Measurements from ENCODE around the gene CTNND2. TPM values are rescaled to one million over a fixed set of nuclear protein-coding genes. Genes with fewer than 3 reads are reported as not detected.

CTNND2 gene
- polyA plus RNA-seq, 2 donors, result 0.09 TPM; not detected in 1

DNA sequence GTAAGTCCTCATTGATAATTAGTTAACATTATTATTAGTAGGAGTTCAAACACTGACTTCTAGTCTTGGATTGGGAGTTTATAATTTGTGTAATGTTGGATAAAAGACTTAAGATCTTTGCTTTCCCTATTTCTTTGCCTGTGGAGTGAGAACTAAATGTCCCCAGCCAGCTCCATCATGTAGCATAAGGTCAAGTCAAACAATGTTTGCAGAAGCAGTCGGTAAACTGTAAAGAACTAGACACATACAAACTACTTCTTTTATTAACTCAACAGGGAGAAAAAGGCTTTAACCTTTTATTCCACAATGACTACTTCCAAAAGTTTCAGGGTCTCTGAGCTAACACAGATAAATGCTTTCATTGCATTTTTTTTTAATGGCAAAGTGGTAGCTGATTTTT is 192.3 kb downstream of the CTNND2 start:
- Histone ChIP-seq H3K4me3 (ENCODE audit: low read depth in 1 of 2, low read length in 2 of 2) (no peak overlapping the region), H3K4me1 (ENCODE audit: control insufficient read depth in 2 of 2, insufficient read depth in 2 of 2, low read length in 1 of 2) (no peaks in the 10 kb centered on the region), H3K27me3 (ENCODE audit: control insufficient read depth in 1 of 2, insufficient read depth in 2 of 2, low read length in 2 of 2) (no peaks in the 10 kb centered on the region), H3K27ac (ENCODE audit: low read depth in 2 of 2, low read length in 1 of 2) (no peak overlapping the region), H3K9me3 (ENCODE audit: control insufficient read depth in 2 of 2, insufficient read depth in 1 of 2, low read depth in 1 of 2, low read length in 1 of 2) (no peaks in the 10 kb centered on the region), H3K36me3 (ENCODE audit: control insufficient read depth in 2 of 2, insufficient read depth in 2 of 2, low read length in 1 of 2) (no peaks in the 10 kb centered on the region)
- 57 to 66% methylated on average over 1 of the region's 1 CpG for WGBS, 2 donors

DNA sequence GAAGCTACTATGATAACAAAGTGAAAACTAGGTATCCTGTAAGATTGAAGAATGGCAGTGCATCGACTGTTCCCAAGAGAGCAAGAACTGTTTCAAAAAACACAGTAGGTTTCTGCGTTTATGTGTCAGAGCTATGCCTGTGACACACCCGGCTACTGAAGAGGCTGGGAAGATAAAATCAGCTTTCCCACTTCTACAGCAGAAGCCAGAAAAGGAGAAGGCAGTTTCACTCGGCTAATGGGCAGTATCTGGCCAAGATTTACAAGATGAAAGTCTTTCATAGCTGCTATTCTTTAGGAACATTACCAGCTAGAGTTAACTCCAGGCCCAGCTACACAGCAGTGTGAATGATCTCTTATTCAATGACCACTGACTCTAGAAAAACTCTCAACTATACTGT is 195.2 kb downstream of the CTNND2 start:
- H3K27me3 ChIP-seq (ENCODE audit: control insufficient read depth in 1 of 2, insufficient read depth in 2 of 2, low read length in 2 of 2), result no peaks in the 10 kb centered on the region
- WGBS, 2 donors, result 71 to 75% methylated on average over 4 of the region's 4 CpGs
- no peaks in the 10 kb centered on the region for H3K36me3 ChIP-seq (ENCODE audit: control insufficient read depth in 2 of 2, insufficient read depth in 2 of 2, low read length in 1 of 2)
- no peak overlapping the region for H3K27ac ChIP-seq (ENCODE audit: low read depth in 2 of 2, low read length in 1 of 2)
- H3K9me3 ChIP-seq (ENCODE audit: control insufficient read depth in 2 of 2, insufficient read depth in 1 of 2, low read depth in 1 of 2, low read length in 1 of 2), result no peaks in the 10 kb centered on the region
- H3K4me1 ChIP-seq (ENCODE audit: control insufficient read depth in 2 of 2, insufficient read depth in 2 of 2, low read length in 1 of 2), result no peaks in the 10 kb centered on the region
- H3K4me3 ChIP-seq (ENCODE audit: low read depth in 1 of 2, low read length in 2 of 2), result no peak overlapping the region

DNA sequence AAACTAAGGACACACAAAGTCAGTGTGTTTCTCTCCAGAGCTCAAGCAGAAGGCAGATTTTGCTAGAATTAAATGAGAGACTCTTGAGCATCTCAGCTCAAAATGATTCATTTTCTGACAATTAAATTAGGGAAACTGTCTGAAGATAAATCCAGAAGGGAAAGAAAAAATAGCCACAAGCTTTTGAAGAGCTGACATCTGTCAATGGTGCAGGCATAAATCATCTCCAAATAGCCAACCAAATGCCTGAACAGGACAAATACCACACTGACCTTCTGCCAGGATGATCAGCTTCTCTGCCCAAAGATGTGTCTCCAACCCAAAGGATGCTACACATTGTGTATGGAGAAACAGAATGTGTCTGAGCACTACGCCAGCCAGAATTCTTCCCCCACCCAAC is 199.3 kb downstream of the CTNND2 start:
- H3K9me3 ChIP-seq (ENCODE audit: control insufficient read depth in 2 of 2, insufficient read depth in 1 of 2, low read depth in 1 of 2, low read length in 1 of 2), result no peaks in the 10 kb centered on the region
- 96 to 97% methylated on average over 1 of the region's 1 CpG for WGBS, 2 donors
- no peaks in the 10 kb centered on the region for H3K4me1 ChIP-seq (ENCODE audit: control insufficient read depth in 2 of 2, insufficient read depth in 2 of 2, low read length in 1 of 2)
- H3K36me3 ChIP-seq (ENCODE audit: control insufficient read depth in 2 of 2, insufficient read depth in 2 of 2, low read length in 1 of 2), result no peaks in the 10 kb centered on the region
- no peak overlapping the region for H3K4me3 ChIP-seq (ENCODE audit: low read depth in 1 of 2, low read length in 2 of 2)
- H3K27ac ChIP-seq (ENCODE audit: low read depth in 2 of 2, low read length in 1 of 2), result no peak overlapping the region
- no peaks in the 10 kb centered on the region for H3K27me3 ChIP-seq (ENCODE audit: control insufficient read depth in 1 of 2, insufficient read depth in 2 of 2, low read length in 2 of 2)

DNA sequence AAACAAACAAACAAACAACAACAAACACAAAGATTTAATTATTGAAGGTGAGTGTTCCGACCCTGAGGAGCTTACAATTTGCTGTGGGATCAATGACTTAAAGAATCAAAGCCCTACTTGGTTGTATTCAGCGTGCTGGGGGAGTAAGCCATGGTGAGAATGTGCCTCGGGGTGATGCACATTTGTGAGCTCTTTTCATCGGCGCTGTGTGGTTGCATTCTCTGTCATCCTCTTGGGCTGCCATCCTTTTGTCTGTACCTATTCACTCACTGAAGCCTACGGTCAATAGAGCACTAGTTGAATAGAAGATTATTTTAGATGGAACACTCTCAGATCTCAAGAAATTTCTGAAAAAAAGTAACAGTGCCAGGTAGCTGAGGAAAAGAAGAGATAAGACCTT is 203.9 kb downstream of the CTNND2 start:
- Histone ChIP-seq H3K27me3 (ENCODE audit: control insufficient read depth in 1 of 2, insufficient read depth in 2 of 2, low read length in 2 of 2) (no peaks in the 10 kb centered on the region), H3K9me3 (ENCODE audit: control insufficient read depth in 2 of 2, insufficient read depth in 1 of 2, low read depth in 1 of 2, low read length in 1 of 2) (no peaks in the 10 kb centered on the region), H3K4me1 (ENCODE audit: control insufficient read depth in 2 of 2, insufficient read depth in 2 of 2, low read length in 1 of 2) (no peaks in the 10 kb centered on the region), H3K4me3 (ENCODE audit: low read depth in 1 of 2, low read length in 2 of 2) (no peak overlapping the region), H3K36me3 (ENCODE audit: control insufficient read depth in 2 of 2, insufficient read depth in 2 of 2, low read length in 1 of 2) (no peaks in the 10 kb centered on the region), H3K27ac (ENCODE audit: low read depth in 2 of 2, low read length in 1 of 2) (no peak overlapping the region)
- WGBS, 2 donors, result 85 to 86% methylated on average over 6 of the region's 6 CpGs

DNA sequence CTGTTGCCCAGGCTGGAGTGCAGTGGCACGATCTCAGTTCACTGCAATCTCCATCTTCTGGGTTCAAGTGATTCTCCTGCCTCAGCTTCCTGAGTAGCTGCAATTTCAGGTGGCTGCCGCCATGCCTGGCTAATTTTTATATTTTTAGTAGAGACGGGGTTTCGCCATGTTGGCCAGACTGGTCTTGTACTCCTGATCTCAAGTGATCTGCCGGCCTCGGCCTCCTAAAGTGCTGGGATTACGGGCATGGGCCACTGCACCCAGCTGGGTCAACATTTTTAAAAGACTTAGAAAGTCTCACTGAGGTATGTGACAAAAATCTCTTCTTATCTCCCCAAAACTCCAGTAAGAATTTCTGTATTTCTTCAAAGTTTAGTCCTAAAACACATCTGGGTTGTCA is 211.6 kb downstream of the CTNND2 start:
- Histone ChIP-seq H3K9me3 (ENCODE audit: control insufficient read depth in 2 of 2, insufficient read depth in 1 of 2, low read depth in 1 of 2, low read length in 1 of 2) (peaks cover 0 to 2% of the 10 kb centered on the region in 2 donors), H3K4me1 (ENCODE audit: control insufficient read depth in 2 of 2, insufficient read depth in 2 of 2, low read length in 1 of 2) (no peaks in the 10 kb centered on the region), H3K4me3 (ENCODE audit: low read depth in 1 of 2, low read length in 2 of 2) (no peak overlapping the region), H3K27ac (ENCODE audit: low read depth in 2 of 2, low read length in 1 of 2) (no peak overlapping the region), H3K36me3 (ENCODE audit: control insufficient read depth in 2 of 2, insufficient read depth in 2 of 2, low read length in 1 of 2) (no peaks in the 10 kb centered on the region), H3K27me3 (ENCODE audit: control insufficient read depth in 1 of 2, insufficient read depth in 2 of 2, low read length in 2 of 2) (no peaks in the 10 kb centered on the region)
- 92% methylated on average over 7 of the region's 7 CpGs for WGBS, 2 donors

DNA sequence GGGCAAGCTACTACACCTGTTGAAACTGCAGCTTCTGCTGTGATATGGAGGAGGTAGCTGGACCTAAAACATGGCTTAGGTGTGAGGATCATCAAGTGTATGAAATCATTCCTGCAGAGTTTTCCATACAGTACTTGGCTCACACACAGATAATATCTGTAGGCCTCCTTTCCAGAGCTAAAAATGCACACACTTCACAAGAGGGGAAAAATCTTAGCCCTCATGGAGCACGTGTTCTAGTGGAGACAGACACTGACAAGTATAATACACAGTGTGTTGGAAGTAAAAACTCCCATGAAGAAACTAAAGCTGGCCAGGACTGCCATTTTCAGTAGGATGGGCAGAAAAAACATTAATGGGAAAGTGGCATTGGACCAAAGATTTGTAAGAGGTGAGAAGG is 216.7 kb downstream of the CTNND2 start:
- H3K4me3 ChIP-seq (ENCODE audit: low read depth in 1 of 2, low read length in 2 of 2), result no peak overlapping the region
- 77 to 86% methylated on average over 1 of the region's 1 CpG for WGBS, 2 donors
- no peak overlapping the region for H3K27ac ChIP-seq (ENCODE audit: low read depth in 2 of 2, low read length in 1 of 2)
- no peaks in the 10 kb centered on the region for H3K4me1 ChIP-seq (ENCODE audit: control insufficient read depth in 2 of 2, insufficient read depth in 2 of 2, low read length in 1 of 2)
- no peaks in the 10 kb centered on the region for H3K36me3 ChIP-seq (ENCODE audit: control insufficient read depth in 2 of 2, insufficient read depth in 2 of 2, low read length in 1 of 2)
- peaks cover 0 to 2% of the 10 kb centered on the region in 2 donors for H3K9me3 ChIP-seq (ENCODE audit: control insufficient read depth in 2 of 2, insufficient read depth in 1 of 2, low read depth in 1 of 2, low read length in 1 of 2)
- H3K27me3 ChIP-seq (ENCODE audit: control insufficient read depth in 1 of 2, insufficient read depth in 2 of 2, low read length in 2 of 2), result no peaks in the 10 kb centered on the region

DNA sequence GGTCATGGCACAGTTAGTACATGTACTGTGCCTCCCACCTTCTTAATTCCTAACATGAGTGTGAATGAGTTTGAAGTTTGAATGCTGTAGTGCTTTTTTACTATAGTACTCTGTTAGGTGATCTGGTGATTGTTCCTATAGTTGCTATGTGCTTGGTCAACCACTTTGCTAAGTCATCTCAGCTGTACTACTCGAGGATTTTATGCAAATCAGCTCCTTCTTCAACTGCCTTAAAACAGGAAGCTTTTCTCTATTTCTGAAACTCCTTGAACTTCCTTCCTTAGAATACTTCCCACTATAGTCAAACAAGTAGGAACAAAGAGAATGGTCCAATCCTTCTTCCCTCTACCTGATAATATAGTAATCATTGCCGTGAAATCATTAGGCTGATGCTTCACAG is 219.6 kb downstream of the CTNND2 start:
- H3K27me3 ChIP-seq (ENCODE audit: control insufficient read depth in 1 of 2, insufficient read depth in 2 of 2, low read length in 2 of 2), result no peaks in the 10 kb centered on the region

DNA sequence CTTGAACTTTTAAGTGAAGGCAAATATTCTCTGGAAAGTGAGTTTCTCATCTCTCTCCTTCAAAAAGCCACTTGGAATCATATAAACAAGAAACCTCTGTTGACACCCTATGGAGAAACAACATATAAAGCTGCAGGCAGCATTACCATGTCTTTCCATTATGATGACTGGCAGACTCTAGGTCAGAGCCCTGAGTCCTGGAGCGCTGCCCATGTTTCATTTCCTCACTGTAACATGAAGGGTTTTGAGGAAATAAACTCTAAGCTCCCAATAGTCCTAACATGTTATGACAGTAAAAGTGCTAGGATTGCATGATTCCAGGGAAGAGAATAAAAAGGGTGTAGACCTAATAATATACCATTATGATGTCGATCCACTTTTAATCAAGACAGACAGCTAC is 220.6 kb downstream of the CTNND2 start:
- Histone ChIP-seq H3K27me3 (ENCODE audit: control insufficient read depth in 1 of 2, insufficient read depth in 2 of 2, low read length in 2 of 2) (no peaks in the 10 kb centered on the region), H3K4me1 (ENCODE audit: control insufficient read depth in 2 of 2, insufficient read depth in 2 of 2, low read length in 1 of 2) (no peaks in the 10 kb centered on the region), H3K4me3 (ENCODE audit: low read depth in 1 of 2, low read length in 2 of 2) (no peak overlapping the region), H3K9me3 (ENCODE audit: control insufficient read depth in 2 of 2, insufficient read depth in 1 of 2, low read depth in 1 of 2, low read length in 1 of 2) (peaks cover 2% of the 10 kb centered on the region in 2 donors), H3K36me3 (ENCODE audit: control insufficient read depth in 2 of 2, insufficient read depth in 2 of 2, low read length in 1 of 2) (no peaks in the 10 kb centered on the region), H3K27ac (ENCODE audit: low read depth in 2 of 2, low read length in 1 of 2) (no peak overlapping the region)
- WGBS, 2 donors, result 46 to 52% methylated on average over 2 of the region's 2 CpGs

More for the DNA sequence above, 219.6 kb downstream of the CTNND2 start:
- Histone ChIP-seq H3K4me1 (ENCODE audit: control insufficient read depth in 2 of 2, insufficient read depth in 2 of 2, low read length in 1 of 2) (no peaks in the 10 kb centered on the region), H3K36me3 (ENCODE audit: control insufficient read depth in 2 of 2, insufficient read depth in 2 of 2, low read length in 1 of 2) (no peaks in the 10 kb centered on the region), H3K4me3 (ENCODE audit: low read depth in 1 of 2, low read length in 2 of 2) (no peak overlapping the region), H3K27ac (ENCODE audit: low read depth in 2 of 2, low read length in 1 of 2) (no peak overlapping the region), H3K9me3 (ENCODE audit: control insufficient read depth in 2 of 2, insufficient read depth in 1 of 2, low read depth in 1 of 2, low read length in 1 of 2) (peaks cover 2% of the 10 kb centered on the region in 2 donors)
- 64 to 75% methylated on average over 2 of the region's 2 CpGs for WGBS, 2 donors

DNA sequence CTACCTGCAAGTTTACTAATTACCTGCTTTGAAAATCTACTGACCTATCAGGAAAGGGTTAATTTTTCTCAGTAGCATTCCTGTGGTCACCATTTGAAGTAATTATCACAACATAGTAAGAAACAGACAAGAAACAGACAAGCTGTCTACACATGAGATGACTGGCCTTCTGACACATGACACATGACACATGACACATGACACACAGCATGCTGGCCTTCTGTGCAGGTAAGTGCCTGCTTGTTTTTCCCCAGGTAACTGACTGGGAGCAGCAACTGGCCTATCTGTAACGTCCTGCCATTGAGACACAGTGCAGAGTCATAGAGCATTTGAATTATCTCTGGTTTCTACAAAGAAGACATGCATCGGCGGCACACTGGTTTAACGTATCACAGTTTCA is 222.4 kb downstream of the CTNND2 start:
- Histone ChIP-seq H3K4me3 (ENCODE audit: low read depth in 1 of 2, low read length in 2 of 2) (no peak overlapping the region), H3K27me3 (ENCODE audit: control insufficient read depth in 1 of 2, insufficient read depth in 2 of 2, low read length in 2 of 2) (no peaks in the 10 kb centered on the region), H3K27ac (ENCODE audit: low read depth in 2 of 2, low read length in 1 of 2) (no peak overlapping the region), H3K36me3 (ENCODE audit: control insufficient read depth in 2 of 2, insufficient read depth in 2 of 2, low read length in 1 of 2) (no peaks in the 10 kb centered on the region), H3K9me3 (ENCODE audit: control insufficient read depth in 2 of 2, insufficient read depth in 1 of 2, low read depth in 1 of 2, low read length in 1 of 2) (peaks cover 0 to 2% of the 10 kb centered on the region in 2 donors), H3K4me1 (ENCODE audit: control insufficient read depth in 2 of 2, insufficient read depth in 2 of 2, low read length in 1 of 2) (no peaks in the 10 kb centered on the region)
- WGBS, 2 donors, result 75 to 77% methylated on average over 4 of the region's 4 CpGs

DNA sequence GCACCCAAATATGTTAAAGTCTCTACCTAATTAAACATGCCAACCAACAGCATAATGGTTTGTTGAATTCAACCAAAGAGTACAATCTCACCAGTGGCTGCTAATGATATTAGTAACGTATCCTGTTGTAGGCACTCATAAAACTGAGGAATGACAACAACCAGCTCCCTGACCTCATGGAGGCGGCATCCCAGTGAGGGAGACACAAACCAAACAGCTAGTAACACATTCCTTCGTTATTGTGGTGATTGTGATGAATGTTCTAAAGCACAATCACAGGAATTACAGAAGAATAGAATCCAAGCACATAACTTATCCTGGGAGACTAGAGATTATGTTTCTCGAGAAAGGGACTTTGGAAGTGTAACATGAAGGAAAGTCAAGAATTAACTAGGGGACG is 224.6 kb downstream of the CTNND2 start:
- Histone ChIP-seq H3K4me1 (ENCODE audit: control insufficient read depth in 2 of 2, insufficient read depth in 2 of 2, low read length in 1 of 2) (no peaks in the 10 kb centered on the region), H3K36me3 (ENCODE audit: control insufficient read depth in 2 of 2, insufficient read depth in 2 of 2, low read length in 1 of 2) (no peaks in the 10 kb centered on the region), H3K9me3 (ENCODE audit: control insufficient read depth in 2 of 2, insufficient read depth in 1 of 2, low read depth in 1 of 2, low read length in 1 of 2) (peaks cover 0 to 2% of the 10 kb centered on the region in 2 donors), H3K27me3 (ENCODE audit: control insufficient read depth in 1 of 2, insufficient read depth in 2 of 2, low read length in 2 of 2) (no peaks in the 10 kb centered on the region), H3K27ac (ENCODE audit: low read depth in 2 of 2, low read length in 1 of 2) (no peak overlapping the region), H3K4me3 (ENCODE audit: low read depth in 1 of 2, low read length in 2 of 2) (no peak overlapping the region)
- WGBS, 2 donors, result 72 to 73% methylated on average over 5 of the region's 5 CpGs
